Measurements from ENCODE around the gene RRBP1.

The RRBP1 gene

GRCh38 chr20:17682103-17682888, at the start of gene RRBP1:
Gene RRBP1 (minus strand): TSS chr20:17682242. CDS start chr20:17660507, 21,735 bp downstream.
- DNase-seq (ENCODE audit: low read depth in 1 of 2, low spot score in 1 of 2): peak; percentile 93 to 94

- no peak for DNase-seq (ENCODE audit: low read depth in 1 of 2, low spot score in 1 of 2)
These were observed 49.2 kb upstream of the RRBP1 start for GRCh38 chr20:17731233-17731632.

GRCh38 chr20:17730071-17730470, 48.0 kb upstream of the RRBP1 start:
- DNase-seq (ENCODE audit: low read depth in 1 of 2, low spot score in 1 of 2): no peak

GRCh38 chr20:17728074-17728473, 46.0 kb upstream of the RRBP1 start:
- no peak for DNase-seq (ENCODE audit: low read depth in 1 of 2, low spot score in 1 of 2)

GRCh38 chr20:17727351-17727750, 45.3 kb upstream of the RRBP1 start:
- no peak for DNase-seq (ENCODE audit: low read depth in 1 of 2, low spot score in 1 of 2)

- DNase-seq (ENCODE audit: low read depth in 1 of 2, low spot score in 1 of 2): no peak
These were observed 44.9 kb upstream of the RRBP1 start for GRCh38 chr20:17726902-17727301.

- DNase-seq (ENCODE audit: low read depth in 1 of 2, low spot score in 1 of 2): no peak
These were observed 43.2 kb upstream of the RRBP1 start for GRCh38 chr20:17725094-17725835.

- no peak for DNase-seq (ENCODE audit: low read depth in 1 of 2, low spot score in 1 of 2)
These were observed 41.3 kb upstream of the RRBP1 start for GRCh38 chr20:17723301-17723691.

GRCh38 chr20:17722493-17723300, 40.7 kb upstream of the RRBP1 start:
- DNase-seq (ENCODE audit: low read depth in 1 of 2, low spot score in 1 of 2): no peak

GRCh38 chr20:17721802-17722486, 39.9 kb upstream of the RRBP1 start:
- no peak for DNase-seq (ENCODE audit: low read depth in 1 of 2, low spot score in 1 of 2)

- DNase-seq (ENCODE audit: low read depth in 1 of 2, low spot score in 1 of 2): no peak
These were observed 38.7 kb upstream of the RRBP1 start for GRCh38 chr20:17720755-17721154.

- DNase-seq (ENCODE audit: low read depth in 1 of 2, low spot score in 1 of 2): no peak
These were observed 34.3 kb upstream of the RRBP1 start for GRCh38 chr20:17716331-17716730.

GRCh38 chr20:17715075-17715474, 33.0 kb upstream of the RRBP1 start:
- no peak for DNase-seq (ENCODE audit: low read depth in 1 of 2, low spot score in 1 of 2)

GRCh38 chr20:17714597-17714996, 32.6 kb upstream of the RRBP1 start:
- no peak for DNase-seq (ENCODE audit: low read depth in 1 of 2, low spot score in 1 of 2)

- no peak for DNase-seq (ENCODE audit: low read depth in 1 of 2, low spot score in 1 of 2)
These were observed 30.7 kb upstream of the RRBP1 start for GRCh38 chr20:17712708-17713107.

GRCh38 chr20:17712201-17712600, 30.2 kb upstream of the RRBP1 start:
- no peak for DNase-seq (ENCODE audit: low read depth in 1 of 2, low spot score in 1 of 2)

- no peak for DNase-seq (ENCODE audit: low read depth in 1 of 2, low spot score in 1 of 2)
These were observed 29.2 kb upstream of the RRBP1 start for GRCh38 chr20:17711267-17711627.

GRCh38 chr20:17710379-17711266, 28.6 kb upstream of the RRBP1 start:
- DNase-seq (ENCODE audit: low read depth in 1 of 2, low spot score in 1 of 2): no peak

- DNase-seq (ENCODE audit: low read depth in 1 of 2, low spot score in 1 of 2): no peak
These were observed 27.6 kb upstream of the RRBP1 start for GRCh38 chr20:17709361-17710293.
